ENCODE data around the gene USP7.
A peak's percentile ranks its signal among the peaks of the same experiment; 100 is the strongest.
"Not testable (repeated sequence)": the region's sequence is repeated elsewhere in the genome, so short reads cannot be mapped to it uniquely, and the experiment has no call there.

Gene USP7

GRCh38 chr16:8972843-8973586, 9.3 kb upstream of the USP7 start:
- no peak overlapping the region for H3K4me3 ChIP-seq (ENCODE audit: low read depth, low read length)

- no peak overlapping the region for H3K4me3 ChIP-seq (ENCODE audit: low read depth, low read length)
These were observed 7.7 kb upstream of the USP7 start for GRCh38 chr16:8971416-8971815.

DNA sequence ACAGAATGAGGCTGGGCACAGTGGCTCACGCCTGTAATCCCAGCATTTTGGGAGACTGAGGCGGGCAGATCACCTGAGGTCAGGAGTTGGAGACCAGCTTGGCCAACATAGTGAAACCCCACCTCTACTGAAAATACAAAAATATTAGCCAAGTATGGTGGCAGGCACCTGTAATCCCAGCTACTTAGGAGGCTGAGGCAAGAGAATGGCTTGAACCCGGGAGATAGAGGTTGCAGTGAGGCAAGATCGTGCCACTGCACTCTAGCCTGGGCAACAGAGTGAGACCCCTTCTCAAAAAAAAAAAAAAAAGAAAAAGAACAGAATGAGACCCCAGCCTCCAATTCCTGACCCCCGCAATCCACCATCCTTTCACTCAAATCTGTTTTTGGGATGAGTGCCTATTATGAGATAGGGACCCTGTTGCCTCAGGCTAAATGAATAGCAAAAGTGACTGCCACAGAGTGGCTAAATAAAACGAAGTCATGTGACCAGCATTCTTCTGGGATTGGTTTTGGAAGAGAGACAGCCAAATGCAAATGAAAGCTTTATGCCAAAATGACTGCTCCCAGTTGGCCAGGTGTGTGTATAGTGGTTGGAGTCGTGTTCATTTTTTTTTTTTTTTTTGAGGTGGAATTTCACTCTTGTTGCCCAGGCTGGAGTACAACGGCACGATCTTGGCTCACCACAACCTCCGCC, 5.6 kb upstream of the USP7 start:
- not testable (repeated sequence) for H3K4me3 ChIP-seq (ENCODE audit: low read depth, low read length)

GRCh38 chr16:8968054-8968453, 4.3 kb upstream of the USP7 start:
- H3K4me3 ChIP-seq (ENCODE audit: low read depth, low read length): not testable (repeated sequence)

GRCh38 chr16:8967132-8967821, 3.6 kb upstream of the USP7 start:
- H3K4me3 ChIP-seq (ENCODE audit: low read depth, low read length): no peak overlapping the region

DNA sequence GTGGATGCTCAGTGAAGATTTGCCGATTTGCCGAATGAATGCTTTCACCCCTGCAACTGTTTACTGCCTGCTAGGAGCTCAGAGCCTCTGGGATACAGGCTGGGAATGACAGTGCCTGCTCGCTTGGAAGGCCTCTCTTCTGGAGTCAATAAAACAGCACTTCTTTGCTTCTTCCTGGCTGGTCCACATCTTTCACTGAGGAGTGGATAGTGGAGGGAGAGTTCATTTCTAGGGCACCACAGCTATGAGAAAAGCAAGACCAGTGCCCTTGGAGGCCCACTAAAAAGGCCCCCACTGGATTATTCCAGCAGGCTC, 3.1 kb upstream of the USP7 start:
- H3K4me3 ChIP-seq (ENCODE audit: low read depth, low read length): no peak overlapping the region

GRCh38 chr16:8964462-8964861, 756 bp upstream of the USP7 start:
- H3K4me3 ChIP-seq (ENCODE audit: low read depth, low read length): peak overlapping the region; percentile 33

DNA sequence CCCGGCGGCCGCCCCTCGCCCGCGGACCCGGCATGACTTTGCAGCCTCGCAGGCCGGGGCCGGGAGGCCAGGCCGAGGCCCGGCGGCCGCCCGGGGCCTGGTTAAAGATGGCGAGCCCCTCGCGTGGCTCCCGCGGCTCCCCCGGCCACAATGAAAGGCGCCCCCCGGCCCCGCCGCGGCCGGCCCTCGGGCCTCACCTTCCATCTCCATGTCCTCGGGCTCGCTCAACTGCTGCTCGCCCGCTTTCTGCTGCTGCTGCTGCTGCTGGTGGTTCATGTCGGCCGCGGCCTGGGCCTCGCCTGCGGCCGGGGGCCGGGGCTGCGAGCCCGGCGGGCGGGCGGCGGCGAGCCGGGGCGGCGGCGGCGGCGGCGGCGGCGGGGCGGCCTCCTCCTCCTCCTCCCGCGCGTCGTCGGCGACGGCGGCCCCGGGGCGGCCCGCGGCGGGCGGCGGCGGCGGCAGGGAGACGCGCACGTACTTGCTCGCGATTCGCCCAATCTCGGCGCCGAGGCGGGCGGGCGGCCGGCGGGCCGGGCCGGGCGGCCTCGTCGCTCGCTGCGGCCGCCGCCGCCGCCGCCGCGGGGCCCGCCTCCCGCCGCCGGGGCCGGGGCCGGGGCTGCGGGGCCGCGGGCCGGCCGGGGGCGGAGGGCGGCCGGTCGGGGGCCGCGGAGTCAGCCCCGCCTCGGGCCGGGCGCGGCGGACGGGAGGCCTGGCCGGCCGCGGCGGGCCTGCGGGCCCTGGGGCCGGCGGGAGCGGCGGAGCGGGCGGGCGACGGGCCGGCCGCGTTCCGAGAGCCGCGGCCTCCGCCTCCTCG, 491 bp downstream of the USP7 start:
- H3K4me3 ChIP-seq (ENCODE audit: low read depth, low read length): peak overlapping the region; percentile 84

DNA sequence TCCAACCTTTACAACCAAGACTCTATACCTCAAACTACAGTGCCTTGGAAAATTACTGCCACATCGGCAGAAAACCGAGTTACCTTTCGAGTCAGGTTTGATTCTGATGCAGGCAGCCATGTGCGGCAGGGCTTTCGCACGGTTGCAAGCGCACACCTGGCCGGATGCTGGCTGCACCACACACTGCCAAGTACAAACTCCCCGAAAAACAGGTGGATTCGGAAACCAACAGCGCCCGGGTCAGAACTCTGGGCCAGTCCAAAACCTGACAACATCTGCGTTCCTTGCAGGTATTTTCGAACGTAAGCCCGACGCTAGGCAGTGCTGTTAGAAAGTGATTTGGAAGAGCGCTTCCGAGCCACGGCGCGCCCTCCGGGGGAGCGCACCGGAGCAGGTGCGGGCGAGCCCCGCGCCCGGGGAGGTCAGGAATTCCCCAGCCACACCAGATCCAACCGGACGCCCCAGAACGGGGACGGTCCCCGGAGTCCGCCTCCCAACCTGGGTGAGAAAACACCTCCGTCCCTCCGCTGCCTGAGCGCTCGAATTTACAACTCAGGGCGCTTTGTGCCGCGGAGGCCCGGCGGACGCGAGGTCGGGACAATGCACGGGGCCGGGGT, 1.2 kb downstream of the USP7 start:
- H3K4me3 ChIP-seq (ENCODE audit: low read depth, low read length): peak overlapping the region; percentile 84

DNA sequence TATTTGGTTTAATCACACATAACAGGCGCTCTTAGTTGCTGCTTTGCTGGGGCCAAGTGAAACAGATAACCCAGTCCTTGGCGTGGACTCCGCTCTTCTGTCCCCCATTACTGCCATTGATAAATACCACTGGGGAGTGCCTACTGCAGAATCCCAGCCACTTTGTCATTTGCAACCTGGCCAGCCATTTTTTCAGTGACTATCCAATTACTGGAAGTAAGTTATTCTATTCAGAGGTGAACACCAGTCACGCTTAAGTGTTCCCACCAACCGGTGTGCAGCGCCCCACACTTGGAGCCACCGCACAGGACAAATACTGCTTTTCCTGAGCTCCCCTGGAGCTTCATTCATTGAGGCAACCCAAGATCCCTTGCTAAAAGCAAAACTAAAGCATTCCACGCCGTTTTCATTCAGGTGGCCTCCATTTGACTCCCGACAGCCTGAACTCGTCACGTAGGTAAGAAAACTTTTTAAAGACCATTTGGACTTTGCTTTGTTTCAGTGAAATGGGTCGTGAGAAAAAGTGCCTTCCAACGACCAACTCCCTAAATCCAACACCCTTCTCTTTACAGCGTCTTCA, 1.8 kb downstream of the USP7 start:
- H3K4me3 ChIP-seq (ENCODE audit: low read depth, low read length): peak overlapping the region; percentile 84

- no peak overlapping the region for H3K4me3 ChIP-seq (ENCODE audit: low read depth, low read length)
These were observed 3.0 kb downstream of the USP7 start for GRCh38 chr16:8960788-8961109.

GRCh38 chr16:8959921-8960787, 3.6 kb downstream of the USP7 start:
- no peak overlapping the region for H3K4me3 ChIP-seq (ENCODE audit: low read depth, low read length)

DNA sequence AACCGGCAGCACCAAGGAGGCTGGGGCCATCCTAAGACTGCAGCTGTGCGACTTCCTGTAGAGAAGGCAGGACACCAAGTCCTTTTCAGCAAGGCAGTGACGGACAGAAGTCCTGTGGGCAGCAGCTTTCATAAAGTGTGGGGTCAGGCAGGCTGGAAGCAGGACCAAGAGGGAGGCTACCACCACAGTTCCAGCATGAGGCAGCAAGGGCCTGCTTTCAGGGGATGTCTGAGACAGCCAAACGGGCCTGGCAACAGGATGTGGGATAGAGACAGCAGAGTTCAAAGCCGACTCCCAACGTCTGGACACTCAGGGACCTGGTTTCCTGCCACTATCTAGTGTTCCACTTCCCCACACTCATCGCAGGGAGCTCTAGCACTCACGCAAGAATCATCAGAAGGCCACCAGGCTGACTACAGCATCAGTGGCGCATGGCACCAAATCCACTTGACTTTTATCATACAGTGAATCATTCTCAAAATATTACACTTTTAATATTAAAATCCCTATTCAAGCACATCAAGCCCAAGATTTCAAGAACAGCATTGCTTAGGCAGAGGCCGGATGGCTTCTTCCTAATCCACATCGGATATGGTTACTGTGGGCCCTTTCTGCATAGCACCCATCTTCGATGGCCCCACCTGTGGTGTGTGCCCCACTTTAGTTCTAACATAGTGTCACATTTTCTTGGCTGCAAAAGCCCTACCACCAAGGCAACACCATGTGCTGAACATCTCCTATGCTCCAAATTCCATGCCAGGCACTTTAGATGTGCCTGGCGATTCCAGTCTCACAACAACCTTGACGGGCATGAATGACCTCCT, 5.2 kb downstream of the USP7 start:
- H3K4me3 ChIP-seq (ENCODE audit: low read depth, low read length): no peak overlapping the region

DNA sequence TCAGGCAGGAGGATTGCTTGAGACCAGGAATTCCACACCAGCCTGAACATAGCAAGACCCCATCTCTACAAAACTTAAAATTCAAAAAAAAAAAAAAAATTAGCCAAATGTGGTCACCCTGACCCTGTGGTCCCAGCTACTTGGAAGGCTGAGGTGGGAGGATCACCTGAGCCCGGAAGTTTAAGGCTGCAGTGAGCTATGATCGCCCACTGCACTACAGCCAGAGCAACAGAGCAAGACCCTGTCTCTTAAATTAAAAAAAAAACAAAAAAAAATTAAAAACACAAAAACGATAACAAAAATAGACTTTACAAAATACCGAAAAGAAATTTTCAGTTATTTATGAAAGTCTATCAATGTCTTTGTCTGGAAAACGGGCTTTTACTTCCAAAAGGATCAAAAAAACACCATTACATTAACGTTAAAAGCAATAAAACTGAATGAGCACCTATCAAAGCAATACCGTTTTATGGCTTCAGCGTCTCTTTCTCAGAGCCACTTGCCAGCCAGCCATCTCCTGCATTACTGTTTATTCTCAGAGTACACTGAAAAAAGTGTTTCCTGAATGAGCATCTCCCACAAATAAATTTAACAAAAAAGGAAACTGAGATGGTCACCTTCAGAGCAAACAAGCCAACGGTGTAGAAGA, 6.1 kb downstream of the USP7 start:
- H3K4me3 ChIP-seq (ENCODE audit: low read depth, low read length): no peak overlapping the region

DNA sequence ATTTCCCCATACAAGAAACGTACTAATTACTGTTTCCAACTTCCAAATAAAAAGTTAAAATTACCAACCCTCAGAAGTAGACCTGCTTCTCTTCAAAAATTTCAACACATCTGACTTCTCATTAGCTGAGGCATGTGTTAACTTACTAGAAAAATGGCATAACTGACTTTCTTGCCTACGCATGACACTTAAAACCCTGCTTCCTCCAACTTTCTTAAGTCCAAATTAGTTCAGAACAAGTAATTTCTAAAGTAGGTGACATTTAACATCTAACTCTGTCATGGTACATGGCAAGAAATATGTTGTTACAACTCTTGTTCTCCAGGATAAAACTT, 6.7 kb downstream of the USP7 start:
- no peak overlapping the region for H3K4me3 ChIP-seq (ENCODE audit: low read depth, low read length)

- H3K4me3 ChIP-seq (ENCODE audit: low read depth, low read length): no peak overlapping the region
These were observed 7.2 kb downstream of the USP7 start for GRCh38 chr16:8956265-8957062.

DNA sequence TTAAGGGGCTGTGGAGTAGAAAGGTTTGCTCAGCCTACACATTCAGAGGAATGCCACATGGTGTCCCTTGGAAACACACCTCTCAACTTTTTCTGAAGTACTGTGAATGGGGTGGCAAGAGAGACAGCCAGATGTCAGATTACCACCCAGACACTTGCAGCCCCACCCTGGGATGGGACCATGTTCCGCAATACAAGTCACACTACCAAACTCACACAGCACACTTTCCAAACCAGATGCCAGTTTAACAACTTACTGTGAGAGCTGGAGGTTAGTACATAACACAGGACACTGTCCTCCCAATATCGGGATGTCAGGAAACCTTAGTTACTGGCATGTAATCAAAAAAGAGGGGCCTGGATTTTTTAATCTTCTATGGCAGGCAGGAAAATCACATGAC, 7.9 kb downstream of the USP7 start:
- H3K4me3 ChIP-seq (ENCODE audit: low read depth, low read length): no peak overlapping the region

GRCh38 chr16:8953064-8953463, 10.6 kb downstream of the USP7 start:
- no peak overlapping the region for H3K4me3 ChIP-seq (ENCODE audit: low read depth, low read length)
